Activated T-cell treated with anti-CD3 and anti-CD28 coated beads for 48 hours (primary cell): ENCODE results near the gene ANK3.

Experiments
- DNase-seq: peaks from one replicate; pipeline ENCODE4 v3.0.0-alpha.2; 2020; ENCODE audit warnings: low read depth

ANK3 gene

DNA sequence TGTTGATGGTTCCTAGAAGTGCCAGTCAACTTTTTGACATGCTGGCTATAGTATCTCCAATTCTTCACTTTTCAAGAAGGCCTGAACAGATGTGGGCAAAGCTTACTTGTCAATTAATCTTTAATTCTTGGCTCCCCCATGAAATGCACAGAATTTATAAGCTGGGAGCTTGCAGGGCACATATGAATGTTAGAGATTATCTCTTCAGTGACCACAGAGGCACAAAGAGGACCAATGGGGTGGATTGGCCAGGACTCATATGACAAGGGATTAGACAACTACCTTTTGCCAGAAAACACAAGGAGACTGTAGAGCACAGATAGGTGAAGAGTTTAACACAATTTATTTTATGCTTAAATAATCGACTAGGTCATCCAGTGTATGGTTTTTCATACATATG is 361.6 kb downstream of the ANK3 start:
- no peak for DNase-seq

DNA sequence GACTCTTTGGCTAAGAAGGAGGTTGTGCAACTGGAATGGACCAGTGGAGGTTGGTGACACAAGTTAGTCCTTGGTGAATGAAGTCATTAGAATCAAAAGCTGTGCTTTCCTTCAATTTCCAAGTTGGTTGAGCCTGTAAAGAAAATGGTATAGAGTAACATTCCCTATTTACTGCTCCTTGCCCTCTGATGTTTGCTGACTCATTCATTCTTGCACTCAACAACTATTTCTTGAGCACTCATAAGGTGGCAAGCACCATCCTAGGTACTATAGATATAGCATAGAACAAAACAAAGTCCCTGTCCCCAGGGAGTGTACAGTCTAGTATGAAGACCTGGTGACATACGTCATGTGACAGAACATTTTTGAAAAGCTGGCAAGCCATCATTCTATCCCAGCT is 364.4 kb downstream of the ANK3 start:
- no peak for DNase-seq

GRCh38 chr10:60024506-60024905 is 365.2 kb downstream of the ANK3 start:
- DNase-seq = no peak

GRCh38 chr10:60023155-60023877 is 366.4 kb downstream of the ANK3 start:
- DNase-seq = no peak

- no peak for DNase-seq
Measured at GRCh38 chr10:60021361-60021760, 368.3 kb downstream of the ANK3 start.

DNA sequence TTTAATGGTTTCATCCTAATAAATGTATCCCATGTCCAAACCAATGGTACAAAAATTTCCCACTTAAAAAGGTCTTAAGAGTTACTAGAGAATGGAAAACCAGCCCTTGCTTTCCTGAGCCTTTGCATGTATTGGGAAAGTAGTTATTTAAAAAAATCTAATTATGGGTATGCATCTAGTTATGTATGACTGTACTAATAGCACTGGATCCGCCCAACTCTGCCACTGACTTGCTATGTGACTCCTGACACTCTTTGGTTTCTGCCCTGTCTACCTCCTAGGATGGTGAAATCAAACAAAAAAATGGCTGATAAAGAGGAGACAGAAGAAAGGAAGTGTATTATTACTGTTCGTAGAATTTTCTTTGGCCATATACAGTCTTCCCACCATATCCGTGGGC is 372.9 kb downstream of the ANK3 start:
- DNase-seq = no peak

DNA sequence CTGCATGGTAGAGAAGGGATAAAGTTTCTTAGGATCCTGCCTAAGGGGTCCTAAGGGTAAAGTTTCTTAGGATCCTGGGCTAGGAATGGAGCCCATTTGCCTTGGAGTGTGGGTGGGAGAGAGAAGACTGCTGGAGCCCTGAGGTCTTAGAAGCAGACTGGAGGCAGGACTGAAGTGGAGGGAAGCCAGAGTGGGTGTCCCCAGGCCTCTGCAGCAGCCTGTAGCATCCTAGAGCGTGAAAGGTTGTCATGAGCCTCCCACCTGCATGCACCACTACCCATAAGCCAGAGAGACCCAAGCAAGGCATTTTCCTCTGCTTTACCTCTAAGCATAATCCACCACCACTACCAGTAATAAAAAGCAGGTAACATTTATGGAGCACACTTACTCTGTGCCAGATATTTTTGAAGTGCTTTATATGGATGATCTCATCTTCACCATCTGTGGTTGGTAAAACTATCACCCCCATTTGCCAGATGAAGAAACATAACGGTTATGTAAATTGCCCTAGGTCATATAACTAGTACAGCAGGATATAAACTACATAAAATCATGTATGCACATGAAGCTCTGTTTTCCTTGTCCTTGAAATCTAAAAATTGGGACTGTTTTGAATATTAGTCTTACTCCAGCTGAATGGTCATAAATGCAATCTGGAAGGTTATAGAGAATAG is 379.8 kb downstream of the ANK3 start:
- DNase-seq = no peak

- no peak for DNase-seq
Measured at GRCh38 chr10:60009276-60009675, 380.4 kb downstream of the ANK3 start.

- no peak for DNase-seq
Measured at GRCh38 chr10:60008816-60009215, 380.9 kb downstream of the ANK3 start.

DNA sequence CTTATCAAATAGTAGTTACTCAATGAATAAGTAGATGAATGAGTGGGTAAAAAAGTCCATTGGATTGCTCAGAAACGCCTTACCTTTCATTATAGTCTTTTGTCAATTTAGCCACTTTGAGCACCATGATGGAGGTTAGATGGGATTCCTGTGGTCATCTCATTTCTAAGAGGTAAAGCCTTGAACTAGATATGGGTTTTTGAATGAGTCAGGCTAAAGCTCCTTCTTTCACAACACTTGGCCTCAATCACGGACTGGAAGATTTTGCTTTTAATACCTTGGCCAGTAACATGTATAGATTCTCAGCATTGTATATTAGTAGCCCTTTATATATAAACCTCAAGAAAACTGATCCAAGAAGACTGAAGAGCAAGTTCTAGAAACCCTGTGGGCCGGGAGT is 383.6 kb downstream of the ANK3 start:
- no peak for DNase-seq

DNA sequence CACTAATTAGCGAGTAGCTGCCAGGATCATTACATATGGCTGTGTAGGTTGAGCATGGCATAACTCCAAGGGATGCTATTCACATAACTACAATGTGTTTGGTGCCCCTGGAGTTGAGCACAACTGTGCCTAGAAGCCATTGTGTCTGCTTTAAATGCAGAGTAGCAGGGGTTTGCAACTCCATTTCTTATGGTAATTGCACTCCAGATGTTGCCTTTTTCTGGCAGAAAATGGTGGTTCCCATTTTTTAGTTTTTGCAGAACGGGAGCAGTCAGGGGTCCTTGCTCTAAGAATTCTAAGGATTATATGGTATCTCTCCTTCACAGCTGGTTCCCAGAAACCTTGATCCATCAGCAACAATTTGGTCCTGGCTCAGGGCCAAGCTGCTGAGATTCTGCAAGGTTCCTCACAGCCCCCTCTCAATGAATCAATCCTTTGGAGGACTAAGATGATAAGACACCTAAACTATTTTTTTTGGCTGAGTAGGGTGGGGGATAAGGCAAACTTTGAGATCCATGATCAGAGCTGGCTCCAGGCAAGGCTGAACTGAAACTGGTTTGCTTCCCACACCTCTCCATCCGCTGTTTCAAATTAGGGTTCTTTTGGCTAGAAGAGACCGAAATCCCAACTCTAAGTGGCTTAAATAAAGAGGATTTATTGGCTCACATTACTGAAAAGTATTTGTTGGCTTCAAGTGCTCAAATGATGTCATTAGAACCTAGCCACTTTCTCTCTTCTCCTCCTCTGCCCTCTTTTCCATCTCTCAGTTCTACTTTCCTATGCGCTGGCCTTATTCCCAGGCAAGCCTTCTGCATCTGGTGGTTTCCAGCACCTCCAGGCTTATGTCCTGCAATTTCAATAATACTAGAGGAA is 385.8 kb downstream of the ANK3 start:
- DNase-seq = no peak

GRCh38 chr10:60000747-60001146 is 388.9 kb downstream of the ANK3 start:
- DNase-seq = no peak

GRCh38 chr10:59997827-59998525 is 391.7 kb downstream of the ANK3 start:
- no peak for DNase-seq

- no peak for DNase-seq
Measured at GRCh38 chr10:59995862-59996261, 393.8 kb downstream of the ANK3 start.

DNA sequence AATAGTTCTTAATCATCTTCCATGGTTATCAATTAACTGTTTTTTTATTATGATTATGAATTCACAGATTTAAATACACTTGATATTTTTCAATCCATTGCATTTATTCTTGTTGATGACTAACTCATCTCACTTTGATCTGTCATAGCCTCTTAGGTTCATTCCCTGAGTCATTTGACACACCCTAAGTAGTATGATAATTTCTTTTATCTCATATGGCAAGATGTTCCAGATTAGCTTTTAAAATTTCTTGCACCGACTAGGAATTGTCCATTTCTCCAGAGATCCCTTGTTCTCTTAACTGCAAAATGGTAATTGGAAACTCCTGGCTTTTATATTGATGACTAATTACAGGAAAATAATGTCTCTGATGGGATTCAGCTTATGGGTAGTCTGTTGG is 395.7 kb downstream of the ANK3 start:
- no peak for DNase-seq

DNA sequence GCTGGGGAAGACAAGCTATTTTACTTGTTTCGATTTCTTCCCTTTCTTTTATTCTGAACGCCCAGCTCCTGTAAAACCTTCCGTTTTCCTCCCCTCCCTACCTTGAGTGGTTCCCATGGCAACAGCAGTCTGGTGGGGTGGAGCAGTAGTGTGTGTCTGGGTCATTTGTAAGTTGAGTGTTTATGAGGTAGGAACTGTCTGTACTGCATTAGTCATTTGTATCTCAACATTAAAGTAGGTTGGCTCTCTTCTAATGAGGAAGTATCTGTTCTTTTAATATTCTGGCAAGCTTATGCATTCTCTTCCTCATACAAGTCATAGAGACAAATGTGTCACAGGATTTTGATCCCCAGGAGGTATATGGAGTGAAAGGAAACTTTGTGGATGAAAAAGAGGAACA is 398.0 kb downstream of the ANK3 start:
- DNase-seq = no peak

DNA sequence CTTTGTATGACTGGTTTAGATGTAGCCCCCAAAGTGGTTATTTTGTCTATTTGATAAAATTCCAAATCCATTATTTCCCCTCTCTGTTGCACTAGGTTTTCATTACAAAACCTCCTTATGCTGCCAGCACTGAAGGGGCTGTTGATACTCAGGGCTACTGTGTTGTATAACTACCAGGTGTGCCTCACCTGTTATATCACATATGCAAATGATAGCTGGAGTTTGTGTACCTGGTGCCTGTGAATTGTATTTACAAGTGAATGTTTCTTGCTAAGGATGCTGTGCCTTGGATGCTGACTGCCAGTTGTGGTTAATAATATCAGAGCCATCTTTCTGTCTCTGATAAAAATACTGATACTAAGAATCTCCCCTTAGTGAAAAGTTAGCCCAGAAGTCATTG is 398.6 kb downstream of the ANK3 start:
- DNase-seq = no peak

GRCh38 chr10:59985639-59986038 is 404.0 kb downstream of the ANK3 start:
- no peak for DNase-seq

DNA sequence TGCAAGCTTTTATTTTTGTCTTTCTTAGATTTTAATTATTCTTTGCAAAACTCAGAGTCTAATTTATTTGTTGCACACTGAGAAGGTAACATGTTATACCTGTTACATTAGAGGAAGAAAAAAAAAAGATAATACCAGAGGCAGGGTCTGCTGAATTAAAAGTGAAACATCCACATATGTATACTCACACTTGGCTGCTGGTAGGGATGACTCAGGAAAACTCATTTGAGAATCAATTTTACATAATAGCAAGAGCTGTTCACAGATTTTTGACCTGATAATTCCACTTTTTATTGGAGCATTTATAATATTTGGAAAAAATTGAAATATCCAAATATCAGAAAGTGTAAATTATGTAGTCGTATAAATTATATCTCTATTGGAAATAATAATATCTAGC is 405.3 kb downstream of the ANK3 start:
- no peak for DNase-seq

DNA sequence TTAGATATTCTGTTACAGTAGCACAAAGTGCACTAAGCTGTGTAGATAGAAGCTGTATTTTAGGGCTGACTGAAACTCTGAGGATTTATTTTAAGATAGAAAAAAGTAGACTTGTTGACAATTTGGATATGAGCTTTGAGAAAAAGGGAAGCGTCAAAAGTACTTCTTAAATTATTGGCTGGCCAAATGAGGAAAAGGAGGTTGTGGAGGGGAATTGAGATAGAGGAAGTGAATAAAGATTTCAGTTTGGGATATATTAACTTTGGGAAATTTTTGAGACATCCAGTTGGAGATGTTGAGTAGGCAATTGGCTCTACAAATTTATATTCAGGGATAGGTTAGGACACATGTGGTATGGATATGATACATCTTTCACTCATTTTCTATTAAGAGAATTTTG is 409.3 kb downstream of the ANK3 start:
- no peak for DNase-seq

- DNase-seq = no peak
Measured at GRCh38 chr10:59977486-59977885, 412.2 kb downstream of the ANK3 start.

GRCh38 chr10:59976909-59977308 is 412.8 kb downstream of the ANK3 start:
- DNase-seq = no peak
